Measurements from ENCODE around the gene TMC7. TPM values are rescaled to one million over a fixed set of nuclear protein-coding genes. Genes with fewer than 3 reads are reported as not detected.

The TMC7 gene
- total and polyA plus RNA-seq, 9 of the 15 experiments (the other 6 are each of a cell fraction or from before 2014, with no cell fraction given), result 0.08 to 2.0 (median 1.5) TPM

DNA sequence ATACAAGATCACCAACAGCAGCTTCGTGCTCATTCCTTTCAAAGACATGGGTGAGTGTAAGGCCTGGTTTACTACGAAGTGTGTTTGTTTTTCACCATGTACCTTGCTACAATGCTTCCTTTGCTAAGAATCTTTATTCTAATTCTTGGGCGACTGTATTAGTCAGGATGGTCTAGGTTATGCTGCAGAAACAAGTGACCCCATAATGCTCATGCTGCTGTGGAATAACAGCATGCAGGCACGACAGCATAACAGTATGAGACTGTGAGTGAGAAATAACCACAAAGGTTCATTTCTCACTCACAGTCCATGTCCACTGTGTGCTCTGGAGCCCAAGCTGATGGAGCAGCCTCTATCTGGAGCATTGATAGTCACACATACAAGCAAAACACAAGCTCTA is 38.0 kb downstream of the TMC7 start:
- in situ Hi-C loops (cut with MboI), result no loop called here
- intact Hi-C loops (cut with micrococcal nuclease), result no loop called here

DNA sequence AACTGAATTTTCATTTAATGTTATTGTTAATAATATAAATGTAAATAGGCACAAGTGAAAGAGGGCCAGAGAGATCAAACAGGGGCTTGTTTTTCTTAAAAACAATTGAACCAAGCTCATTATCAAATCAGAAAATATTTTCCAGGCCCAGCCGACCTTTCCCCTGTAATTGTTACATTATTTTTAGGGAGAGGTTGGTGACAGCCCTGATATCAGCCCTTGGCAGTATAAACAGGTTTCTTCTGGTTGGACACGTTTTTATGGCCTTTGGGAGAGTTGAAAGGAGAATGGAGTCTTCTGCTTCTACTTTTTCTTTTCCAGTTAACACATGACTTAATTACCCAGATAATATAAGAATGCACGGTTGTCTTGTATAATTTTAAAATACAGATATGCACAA is 43.7 kb downstream of the TMC7 start:
- H3K9ac ChIP-seq (ENCODE audit: insufficient read depth in 1 of 2, low read depth in 2 of 2, low read length in 2 of 2), result no peak overlapping the region
- intact Hi-C loops (cut with micrococcal nuclease) (no loop called here), in situ Hi-C loops (cut with MboI) (no loop called here)
- WGBS (ENCODE audit: insufficient coverage, low coverage, missing lambda C conversion rate), result 19% methylated on average over 3 of the region's 3 CpGs
- no peaks in the 10 kb centered on the region for H3K79me2 ChIP-seq (ENCODE audit: control insufficient read depth, insufficient read depth, low read length)
- ChIA-PET CTCF (ENCODE audit: low intra/inter-chr PET ratio) (no interaction called here), POLR2A (no interaction called here)
- H3K4me1 ChIP-seq (replicated peaks in 1 of 2; ENCODE audit: control insufficient read depth in 2 of 2, insufficient read depth in 2 of 2, low read length in 2 of 2), result no peaks in the 10 kb centered on the region
- no peaks in the 10 kb centered on the region for H4K20me1 ChIP-seq (replicated peaks; ENCODE audit: control insufficient read depth, insufficient read depth, low read length)
- FAIRE-seq (no peak), ATAC-seq (no peak), DNase-seq (ENCODE audit: extremely low read depth in 1 of 4, low spot score in 3 of 4) (no peak)
- no peak for TF ChIP-seq TBL1XR1 (IDR thresholded peaks at IDR 0.05; ENCODE audit: low read length in 2 of 2)
- TF ChIP-seq, protein P1, sequence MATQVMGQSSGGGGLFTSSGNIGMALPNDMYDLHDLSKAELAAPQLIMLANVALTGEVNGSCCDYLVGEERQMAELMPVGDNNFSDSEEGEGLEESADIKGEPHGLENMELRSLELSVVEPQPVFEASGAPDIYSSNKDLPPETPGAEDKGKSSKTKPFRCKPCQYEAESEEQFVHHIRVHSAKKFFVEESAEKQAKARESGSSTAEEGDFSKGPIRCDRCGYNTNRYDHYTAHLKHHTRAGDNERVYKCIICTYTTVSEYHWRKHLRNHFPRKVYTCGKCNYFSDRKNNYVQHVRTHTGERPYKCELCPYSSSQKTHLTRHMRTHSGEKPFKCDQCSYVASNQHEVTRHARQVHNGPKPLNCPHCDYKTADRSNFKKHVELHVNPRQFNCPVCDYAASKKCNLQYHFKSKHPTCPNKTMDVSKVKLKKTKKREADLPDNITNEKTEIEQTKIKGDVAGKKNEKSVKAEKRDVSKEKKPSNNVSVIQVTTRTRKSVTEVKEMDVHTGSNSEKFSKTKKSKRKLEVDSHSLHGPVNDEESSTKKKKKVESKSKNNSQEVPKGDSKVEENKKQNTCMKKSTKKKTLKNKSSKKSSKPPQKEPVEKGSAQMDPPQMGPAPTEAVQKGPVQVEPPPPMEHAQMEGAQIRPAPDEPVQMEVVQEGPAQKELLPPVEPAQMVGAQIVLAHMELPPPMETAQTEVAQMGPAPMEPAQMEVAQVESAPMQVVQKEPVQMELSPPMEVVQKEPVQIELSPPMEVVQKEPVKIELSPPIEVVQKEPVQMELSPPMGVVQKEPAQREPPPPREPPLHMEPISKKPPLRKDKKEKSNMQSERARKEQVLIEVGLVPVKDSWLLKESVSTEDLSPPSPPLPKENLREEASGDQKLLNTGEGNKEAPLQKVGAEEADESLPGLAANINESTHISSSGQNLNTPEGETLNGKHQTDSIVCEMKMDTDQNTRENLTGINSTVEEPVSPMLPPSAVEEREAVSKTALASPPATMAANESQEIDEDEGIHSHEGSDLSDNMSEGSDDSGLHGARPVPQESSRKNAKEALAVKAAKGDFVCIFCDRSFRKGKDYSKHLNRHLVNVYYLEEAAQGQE (IDR thresholded peaks at IDR 0.05; ENCODE audit: borderline replicate concordance), result peak; percentile 43; the same call in 1 of the 2 replicates
- TF ChIP-seq, protein P1 (CRISPR knock-in tag; IDR thresholded peaks at IDR 0.05; ENCODE audit: low read depth), result no peak
- TF ChIP-seq TEAD4 (IDR thresholded peaks at IDR 0.05; ENCODE audit: low read length), result no peak
- no peak for TF ChIP-seq TEAD4 (CRISPR knock-in tag; IDR thresholded peaks at IDR 0.05; ENCODE audit: borderline replicate concordance)
- BruUV-seq (replicated peaks), result no TSS peak
- H3K27me3 ChIP-seq (ENCODE audit: control insufficient read depth in 2 of 2, insufficient read depth in 2 of 2, low read length in 2 of 2), result no peaks in the 10 kb centered on the region; a peak in 1 of 5 replicates
- H3K27ac ChIP-seq (ENCODE audit: extremely low read depth, low read depth, low read length), result no peak overlapping the region
- H3K4me3 ChIP-seq, result no peak overlapping the region
- H2AFZ ChIP-seq (ENCODE audit: low read depth, low read length), result no peak overlapping the region
- H3K36me3 ChIP-seq (ENCODE audit: control insufficient read depth, insufficient read depth, low read length), result no peaks in the 10 kb centered on the region
- no peaks in the 10 kb centered on the region for H3K9me3 ChIP-seq (replicated peaks; ENCODE audit: control insufficient read depth, insufficient read depth, low read depth, low read length)
- H3K4me2 ChIP-seq (ENCODE audit: insufficient read depth, low read length), result no peak overlapping the region
- H3K9me1 ChIP-seq (ENCODE audit: control insufficient read depth, insufficient read depth, low read length), result no peaks in the 10 kb centered on the region

More for the DNA sequence above, 38.0 kb downstream of the TMC7 start:
- Histone ChIP-seq H3K9me3 (replicated peaks; ENCODE audit: control insufficient read depth, insufficient read depth, low read depth, low read length) (no peaks in the 10 kb centered on the region), H3K27ac (ENCODE audit: extremely low read depth, low read depth, low read length) (no peak overlapping the region), H3K9me1 (ENCODE audit: control insufficient read depth, insufficient read depth, low read length) (no peaks in the 10 kb centered on the region), H3K9ac (ENCODE audit: insufficient read depth in 1 of 2, low read depth in 2 of 2, low read length in 2 of 2) (no peak overlapping the region), H3K4me3 (no peak overlapping the region), H3K79me2 (ENCODE audit: control insufficient read depth, insufficient read depth, low read length) (no peaks in the 10 kb centered on the region), H4K20me1 (replicated peaks; ENCODE audit: control insufficient read depth, insufficient read depth, low read length) (no peaks in the 10 kb centered on the region), H3K4me2 (ENCODE audit: insufficient read depth, low read length) (no peak overlapping the region), H3K36me3 (ENCODE audit: control insufficient read depth, insufficient read depth, low read length) (no peaks in the 10 kb centered on the region), H3K4me1 (replicated peaks in 1 of 2; ENCODE audit: control insufficient read depth in 2 of 2, insufficient read depth in 2 of 2, low read length in 2 of 2) (no peaks in the 10 kb centered on the region), H2AFZ (ENCODE audit: low read depth, low read length) (no peak overlapping the region), H3K27me3 (ENCODE audit: control insufficient read depth in 2 of 2, insufficient read depth in 2 of 2, low read length in 2 of 2) (no peaks in the 10 kb centered on the region)
- ChIA-PET POLR2A (interaction anchor here (0.6 kb wide), 1 partner anchor 689 kb away, joined by 4 read pairs; no protein-coding TSS in a partner anchor), CTCF (ENCODE audit: low intra/inter-chr PET ratio) (no interaction called here)
- 15% methylated on average over 4 of the region's 4 CpGs for WGBS (ENCODE audit: insufficient coverage, low coverage, missing lambda C conversion rate)
- ATAC-seq (no peak), DNase-seq (ENCODE audit: extremely low read depth in 1 of 4, low spot score in 3 of 4) (no peak), FAIRE-seq (no peak)
- no TSS peak for BruUV-seq (replicated peaks)
- TF ChIP-seq ZNF12 (CRISPR knock-in tag; IDR thresholded peaks at IDR 0.05) (peak; percentile 98), POLR2AphosphoS5 (IDR thresholded peaks at IDR 0.05; ENCODE audit: control insufficient read depth, insufficient read depth, low read depth, low read length) (no peak)

Data from K562 (cell line).